Measurements from ENCODE around the gene B4GALT6. TPM values are rescaled to one million over a fixed set of nuclear protein-coding genes. Genes with fewer than 3 reads are reported as not detected.
A peak's percentile ranks its signal among the peaks of the same experiment; 100 is the strongest.

The B4GALT6 gene
- total and polyA plus RNA-seq, 9 of the 15 experiments (the other 6 are each of a cell fraction or from before 2014, with no cell fraction given) = 0.03 to 0.27 (median 0.08) TPM

- TF ChIP-seq KDM2B (CRISPR knock-in tag; IDR thresholded peaks at IDR 0.05) = no peak
- TF ChIP-seq FOXJ2 (tag; IDR thresholded peaks at IDR 0.05) = no peak
- TF ChIP-seq C11orf30 (IDR thresholded peaks at IDR 0.05; ENCODE audit: low read depth) = peak; percentile 78; the same call in 1 of the 2 replicates
- no peak for TF ChIP-seq RBBP5 (IDR thresholded peaks at IDR 0.05; ENCODE audit: borderline replicate concordance, insufficient read depth, low read length, poor library complexity, severe bottlenecking)
- TF ChIP-seq CTCFL (IDR thresholded peaks at IDR 0.05; ENCODE audit: borderline replicate concordance, insufficient read depth, low read depth, low read length, poor library complexity, severe bottlenecking) = no peak
- TF ChIP-seq NFRKB (IDR thresholded peaks at IDR 0.05; ENCODE audit: low read depth) = no peak
- TF ChIP-seq GTF3C2 (IDR thresholded peaks at IDR 0.05; ENCODE audit: borderline replicate concordance, extremely low read depth, insufficient read length) = no peak
- peak; percentile 91 to 99 for TF ChIP-seq SRF (CRISPR knock-in tag; IDR thresholded peaks at IDR 0.05)
- 0 out of 4 replicates have a peak, but pooled peaks of 1 of the 2 experiments have one; percentile 11 for TF ChIP-seq RAD21 (CRISPR knock-in tag; conservative IDR thresholded peaks at IDR 0.05 in 1 of 2, IDR thresholded peaks at IDR 0.05 in 1 of 2)
- TF ChIP-seq NUFIP1 (IDR thresholded peaks at IDR 0.05; ENCODE audit: partially characterized antibody) = no peak
- no peak for TF ChIP-seq ZNF77 (CRISPR knock-in tag; IDR thresholded peaks at IDR 0.05)
- no peak for TF ChIP-seq NCOA4 (IDR thresholded peaks at IDR 0.05; ENCODE audit: partially characterized antibody)
- peak; percentile 72 for TF ChIP-seq TCF3 (CRISPR knock-in tag; IDR thresholded peaks at IDR 0.05)
- peak; percentile 45; the same call in 1 of the 2 replicates for TF ChIP-seq ATF7 (IDR thresholded peaks at IDR 0.05)
- TF ChIP-seq CBX3 (IDR thresholded peaks at IDR 0.05; ENCODE audit: borderline replicate concordance in 1 of 2, low read length in 2 of 2) = no peak
- TF ChIP-seq RREB1 (CRISPR knock-in tag; IDR thresholded peaks at IDR 0.05) = 0 out of 2 replicates have a peak, but pooled peaks have one; percentile 59
- TF ChIP-seq TEAD4 (IDR thresholded peaks at IDR 0.05; ENCODE audit: low read length) = peak; percentile 77; the same call in 1 of the 2 replicates
- no peak for TF ChIP-seq TEAD4 (CRISPR knock-in tag; IDR thresholded peaks at IDR 0.05; ENCODE audit: borderline replicate concordance)
Measured at GRCh38 chr18:31702449-31702848, 18.1 kb upstream of the B4GALT6 start (continued).
